Measurements from ENCODE around the gene MEN1.

Gene MEN1

DNA sequence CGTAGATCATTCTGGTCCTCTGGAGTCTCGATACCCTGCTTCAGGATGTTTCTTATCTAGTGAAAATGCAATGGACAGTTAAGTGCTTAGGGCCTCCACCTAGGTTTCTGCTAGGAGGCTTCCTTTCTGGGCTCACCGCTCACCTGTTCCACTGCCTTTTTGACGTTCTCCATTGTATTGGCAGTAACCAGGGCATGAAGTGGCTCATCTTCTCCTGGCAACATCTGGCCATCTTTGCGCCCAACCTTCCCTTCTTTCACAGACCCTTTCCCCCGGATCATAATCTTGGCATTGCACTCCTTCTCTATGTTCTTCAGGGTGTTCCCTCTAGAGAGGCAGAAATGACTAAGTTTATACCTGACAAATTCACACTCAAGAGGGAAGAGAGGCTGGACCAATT is 41.1 kb downstream of the MEN1 start:
- peaks cover 40% of the 10 kb centered on the region for H4K20me1 ChIP-seq (ENCODE audit: insufficient read depth, low read length)
- no peak overlapping the region for H3K9ac ChIP-seq (ENCODE audit: low read length)
- peaks cover 62% of the 10 kb centered on the region for H3K36me3 ChIP-seq (replicated peaks; ENCODE audit: insufficient read depth, low read length)
- no peak for DNase-seq
- peaks cover 18% of the 10 kb centered on the region for H3K4me1 ChIP-seq (ENCODE audit: low read length)
- peaks cover 26% of the 10 kb centered on the region for H3F3A ChIP-seq (ENCODE audit: insufficient read depth, low read length)
- peaks cover 76% of the 10 kb centered on the region for H3K79me2 ChIP-seq (ENCODE audit: low read length)
- no peak overlapping the region for H3K4me3 ChIP-seq (ENCODE audit: low read length)
- no peak overlapping the region for H3K27ac ChIP-seq (ENCODE audit: low read length)
- no peak overlapping the region for H2AFZ ChIP-seq (ENCODE audit: low read length)
- no peaks in the 10 kb centered on the region for H3K9me3 ChIP-seq (replicated peaks; ENCODE audit: insufficient read depth, low read length)
- H3K27me3 ChIP-seq (replicated peaks; ENCODE audit: insufficient read depth, low read length): no peaks in the 10 kb centered on the region
- TF ChIP-seq CTCF (IDR thresholded peaks at IDR 0.05; ENCODE audit: low read length) (no peak), EZH2phosphoT487 (IDR thresholded peaks at IDR 0.05; ENCODE audit: low read length) (no peak), EZH2 (optimal IDR thresholded peaks at IDR 0.05; ENCODE audit: low read depth, low read length) (no peak)
- H3K9me2 ChIP-seq (replicated peaks; ENCODE audit: insufficient read depth, low read length): no peaks in the 10 kb centered on the region
- no peak overlapping the region for H3K4me2 ChIP-seq (ENCODE audit: low read depth, low read length)

DNA sequence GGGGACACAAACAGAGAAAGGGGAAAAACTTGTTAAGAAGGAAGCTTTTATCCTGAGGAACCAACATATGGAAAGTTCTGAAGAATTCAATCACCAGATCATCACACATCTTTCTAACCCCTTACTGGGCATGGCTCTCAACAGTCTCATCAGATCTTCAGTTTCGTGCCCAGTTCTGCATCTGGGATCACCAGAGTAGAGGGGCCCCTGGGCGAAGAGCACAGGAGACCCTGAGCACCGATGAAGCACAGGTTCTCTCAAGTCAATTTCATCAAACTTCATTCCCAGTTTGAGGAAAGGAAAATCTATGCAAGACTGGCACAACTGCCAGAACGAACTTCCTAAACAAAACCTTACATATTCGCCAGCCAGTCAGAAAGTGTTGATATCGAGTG is 42.1 kb downstream of the MEN1 start:
- Histone ChIP-seq H3F3A (ENCODE audit: insufficient read depth, low read length) (peaks cover 25% of the 10 kb centered on the region), H3K4me3 (ENCODE audit: low read length) (no peak overlapping the region), H3K36me3 (replicated peaks; ENCODE audit: insufficient read depth, low read length) (peaks cover 59% of the 10 kb centered on the region), H3K4me2 (ENCODE audit: low read depth, low read length) (no peak overlapping the region), H4K20me1 (ENCODE audit: insufficient read depth, low read length) (peaks cover 31% of the 10 kb centered on the region), H3K27me3 (replicated peaks; ENCODE audit: insufficient read depth, low read length) (no peaks in the 10 kb centered on the region), H2AFZ (ENCODE audit: low read length) (no peak overlapping the region), H3K27ac (ENCODE audit: low read length) (no peak overlapping the region), H3K9me2 (replicated peaks; ENCODE audit: insufficient read depth, low read length) (no peaks in the 10 kb centered on the region), H3K79me2 (ENCODE audit: low read length) (peaks cover 66% of the 10 kb centered on the region), H3K9me3 (replicated peaks; ENCODE audit: insufficient read depth, low read length) (no peaks in the 10 kb centered on the region), H3K9ac (ENCODE audit: low read length) (no peak overlapping the region), H3K4me1 (ENCODE audit: low read length) (peaks cover 8% of the 10 kb centered on the region)
- TF ChIP-seq CTCF (IDR thresholded peaks at IDR 0.05; ENCODE audit: low read length) (no peak), EZH2phosphoT487 (IDR thresholded peaks at IDR 0.05; ENCODE audit: low read length) (no peak), EZH2 (optimal IDR thresholded peaks at IDR 0.05; ENCODE audit: low read depth, low read length) (no peak)
- no peak for DNase-seq

DNA sequence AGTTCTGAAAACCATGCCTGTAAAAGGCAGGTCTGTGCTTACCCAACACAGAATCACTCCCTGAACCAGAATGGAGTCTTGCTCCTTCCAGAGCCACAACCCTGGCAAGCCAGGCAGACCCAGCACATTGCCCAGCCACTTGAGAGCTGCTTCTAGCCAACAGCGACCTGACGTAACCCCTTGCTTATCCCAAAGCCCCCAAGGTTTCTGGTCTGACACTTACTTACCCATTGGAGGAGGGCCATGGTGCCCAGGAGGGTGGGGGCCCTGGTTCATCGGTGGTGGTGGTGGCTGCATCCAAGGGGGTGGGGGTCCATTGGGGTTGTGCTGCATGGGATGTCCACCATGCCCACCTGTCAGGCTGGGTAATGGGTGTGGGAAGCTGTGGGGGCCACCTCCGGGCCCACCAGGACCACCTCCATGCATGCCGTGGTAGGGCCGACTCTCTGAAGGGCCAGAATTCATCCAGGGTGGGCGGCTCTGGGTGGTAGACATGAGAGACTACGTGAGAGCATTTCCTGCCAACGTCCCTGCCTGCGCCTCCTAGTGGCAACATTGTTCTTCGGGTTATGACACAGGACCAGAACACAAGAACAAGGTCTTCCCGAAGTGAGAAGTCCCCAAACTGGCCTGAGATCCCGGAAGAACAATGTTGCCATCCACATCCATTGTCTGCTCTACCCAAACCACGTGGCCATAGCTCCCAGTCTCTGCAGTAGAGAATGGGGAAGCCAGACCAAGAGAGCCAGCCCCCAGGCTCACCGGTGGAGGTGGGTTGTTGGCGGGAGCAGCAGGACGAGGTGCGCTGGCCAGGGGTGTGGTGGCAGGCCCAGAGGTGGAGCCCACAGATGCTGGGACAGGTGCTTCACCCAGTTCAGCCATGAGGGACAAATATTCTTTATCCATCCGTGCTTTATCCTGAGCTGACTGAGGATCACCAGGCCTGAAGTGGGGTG is 42.7 kb downstream of the MEN1 start:
- Histone ChIP-seq H3K27me3 (replicated peaks; ENCODE audit: insufficient read depth, low read length) (no peaks in the 10 kb centered on the region), H4K20me1 (ENCODE audit: insufficient read depth, low read length) (peaks cover 37% of the 10 kb centered on the region), H3K27ac (ENCODE audit: low read length) (no peak overlapping the region), H3K9me3 (replicated peaks; ENCODE audit: insufficient read depth, low read length) (no peaks in the 10 kb centered on the region), H3K9me2 (replicated peaks; ENCODE audit: insufficient read depth, low read length) (no peaks in the 10 kb centered on the region), H3F3A (ENCODE audit: insufficient read depth, low read length) (peaks cover 27% of the 10 kb centered on the region), H3K4me3 (ENCODE audit: low read length) (no peak overlapping the region), H3K36me3 (replicated peaks; ENCODE audit: insufficient read depth, low read length) (peaks cover 59% of the 10 kb centered on the region), H3K4me1 (ENCODE audit: low read length) (0 out of 2 replicates have a peak, but pooled peaks cover 2% of the 10 kb centered on the region), H3K4me2 (ENCODE audit: low read depth, low read length) (no peak overlapping the region), H3K9ac (ENCODE audit: low read length) (no peak overlapping the region), H3K79me2 (ENCODE audit: low read length) (peaks cover 59% of the 10 kb centered on the region), H2AFZ (ENCODE audit: low read length) (no peak overlapping the region)
- DNase-seq: no peak
- TF ChIP-seq EZH2 (optimal IDR thresholded peaks at IDR 0.05; ENCODE audit: low read depth, low read length) (no peak), CTCF (IDR thresholded peaks at IDR 0.05; ENCODE audit: low read length) (peak; percentile 59), EZH2phosphoT487 (IDR thresholded peaks at IDR 0.05; ENCODE audit: low read length) (no peak)
